DOHH2 (cell line): ENCODE data around the gene TEX48.

Source experiments
- H3F3A ChIP-seq: fragments of 200-600 bp; sonication (generic), shearing (Covaris generic); 2 replicates; pipeline ENCODE4 v1.6.0; 2016; ENCODE audit warnings: antibody characterized with exemption, mild to moderate bottlenecking; ENCODE audit not compliant: control insufficient read depth, insufficient read depth
- H3K27ac ChIP-seq: fragments of 200-600 bp; sonication (generic); 2 replicates; pipeline ENCODE4 v1.5.1; 2014; ENCODE audit warnings: low read depth, mild to moderate bottlenecking, low read length, moderate library complexity
- H3K27me3 ChIP-seq: fragments of 200-600 bp; sonication (generic); 2 replicates; pipeline ENCODE4 v1.6.1; 2014; ENCODE audit warnings: mild to moderate bottlenecking, low read length, mixed read lengths; ENCODE audit not compliant: control insufficient read depth
- H3K36me3 ChIP-seq: fragments of 200-600 bp; sonication (generic); 2 replicates; pipeline ENCODE4 v1.6.1; 2014; ENCODE audit warnings: mild to moderate bottlenecking, low read length, moderate library complexity, mixed read lengths; ENCODE audit not compliant: control insufficient read depth
- H3K4me1 ChIP-seq: fragments of 200-600 bp; sonication (generic); 2 replicates; pipeline ENCODE4 v1.6.1; 2014; ENCODE audit warnings: mild to moderate bottlenecking, low read length, mixed read lengths; ENCODE audit not compliant: control insufficient read depth
- H3K4me2 ChIP-seq: fragments of 200-600 bp; sonication (generic); 2 replicates; pipeline ENCODE4 v1.6.0; 2014; ENCODE audit warnings: mild to moderate bottlenecking, low read length, moderate library complexity
- H3K4me3 ChIP-seq: fragments of 200-600 bp; sonication (generic); 2 replicates; pipeline ENCODE4 v1.5.1; 2014; ENCODE audit warnings: mild to moderate bottlenecking, low read length, mixed read lengths
- H3K79me2 ChIP-seq: fragments of 200-600 bp; sonication (generic); 2 replicates; pipeline ENCODE4 v1.6.1; 2014; ENCODE audit warnings: mild to moderate bottlenecking, low read length, mixed read lengths; ENCODE audit not compliant: control insufficient read depth
- H3K9me2 ChIP-seq: fragments of 200-600 bp; sonication (generic); replicated peaks from 2 replicates; pipeline ENCODE4 v1.6.1; 2014; ENCODE audit warnings: mild to moderate bottlenecking, low read length, mixed read lengths; ENCODE audit not compliant: control insufficient read depth
- H3K9me3 ChIP-seq: fragments of 200-600 bp; sonication (generic); 2 replicates; pipeline ENCODE4 v1.6.1; 2014; ENCODE audit warnings: antibody characterized with exemption, low read length, mixed read lengths; ENCODE audit not compliant: control insufficient read depth, insufficient read depth
- H4K20me1 ChIP-seq: fragments of 200-600 bp; sonication (generic); 2 replicates; pipeline ENCODE4 v1.6.0; 2014; ENCODE audit warnings: low read depth, mild to moderate bottlenecking, antibody characterized with exemption, low read length, moderate library complexity; ENCODE audit not compliant: control insufficient read depth, insufficient read depth
- CTCF ChIP-seq: fragments of 200-600 bp; sonication (generic); IDR thresholded peaks from one replicate; pipeline ENCODE4 v1.5.1; 2014; ENCODE audit warnings: antibody characterized with exemption, mild to moderate bottlenecking, low read depth, low read length; ENCODE audit not compliant: poor library complexity, severe bottlenecking
- EZH2phosphoT487 ChIP-seq: fragments of 200-600 bp; sonication (generic); IDR thresholded peaks from 2 replicates; pipeline ENCODE4 v1.6.1; 2017; ENCODE audit warnings: borderline replicate concordance, mild to moderate bottlenecking, antibody characterized with exemption, low read length, moderate library complexity, mixed read lengths

TEX48 gene

DNA sequence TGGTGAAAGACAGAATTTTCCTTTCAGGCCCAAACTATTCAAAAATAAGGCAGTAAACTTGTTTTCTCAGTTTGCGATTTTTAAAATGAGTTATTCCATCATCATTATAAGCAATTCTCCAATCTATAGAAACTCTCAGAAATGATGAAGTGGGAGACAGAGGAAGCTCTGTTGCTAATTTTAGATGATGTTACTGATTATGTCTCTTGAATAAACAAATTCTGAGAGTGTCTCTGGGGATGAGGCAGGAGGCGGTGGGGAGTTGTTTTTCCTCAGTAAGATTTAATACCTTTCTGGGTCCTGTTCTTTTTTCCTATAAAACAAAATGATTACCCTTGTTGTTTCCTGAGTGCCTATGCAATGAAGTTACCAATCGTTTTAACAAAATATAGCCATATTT, 43.9 kb upstream of the TEX48 start:
- no peaks in the 10 kb centered on the region for H4K20me1 ChIP-seq

DNA sequence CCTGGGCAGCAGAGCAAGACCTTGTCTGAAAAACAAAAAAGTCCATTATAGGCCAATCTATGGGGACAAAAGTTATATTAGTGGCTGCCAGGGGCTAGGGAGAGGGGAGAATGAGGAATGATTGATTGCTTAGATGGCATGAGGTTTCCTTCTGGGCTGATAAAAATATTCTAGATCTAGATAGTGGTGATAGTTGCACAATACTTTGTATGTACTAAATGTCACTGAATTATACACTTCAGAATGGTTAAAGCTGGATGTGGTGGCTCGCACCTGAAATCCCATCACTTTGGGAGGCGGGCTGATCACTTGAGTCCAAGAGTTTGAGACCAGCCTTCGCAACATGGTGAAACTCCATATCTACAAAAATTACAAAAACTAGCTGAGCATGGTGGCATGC, 42.8 kb upstream of the TEX48 start:
- H3F3A ChIP-seq = no peaks in the 10 kb centered on the region
- H3K9me2 ChIP-seq = no peaks in the 10 kb centered on the region
- H3K4me2 ChIP-seq = no peak overlapping the region
- H3K9me3 ChIP-seq = no peaks in the 10 kb centered on the region; the same call in 1 of the 2 replicates
- H3K4me3 ChIP-seq = no peak overlapping the region
- H3K27me3 ChIP-seq = no peaks in the 10 kb centered on the region
- peaks cover 28% of the 10 kb centered on the region for H3K4me1 ChIP-seq
- no peaks in the 10 kb centered on the region for H3K36me3 ChIP-seq
- H3K79me2 ChIP-seq = no peaks in the 10 kb centered on the region
- TF ChIP-seq EZH2phosphoT487 (no peak), CTCF (no peak)
- no peak overlapping the region for H3K27ac ChIP-seq
- H4K20me1 ChIP-seq = no peaks in the 10 kb centered on the region

More for the DNA sequence above, 43.9 kb upstream of the TEX48 start:
- Histone ChIP-seq H3F3A (no peaks in the 10 kb centered on the region), H3K9me2 (no peaks in the 10 kb centered on the region), H3K4me2 (peak overlapping the region; percentile 78), H3K79me2 (no peaks in the 10 kb centered on the region), H3K4me3 (peak overlapping the region; percentile 56), H3K9me3 (no peaks in the 10 kb centered on the region; the same call in 1 of the 2 replicates), H3K27ac (peak overlapping the region; percentile 35), H3K36me3 (no peaks in the 10 kb centered on the region), H3K4me1 (peaks cover 28% of the 10 kb centered on the region), H3K27me3 (no peaks in the 10 kb centered on the region)
- no peak for TF ChIP-seq CTCF
- no peak for TF ChIP-seq EZH2phosphoT487

DNA sequence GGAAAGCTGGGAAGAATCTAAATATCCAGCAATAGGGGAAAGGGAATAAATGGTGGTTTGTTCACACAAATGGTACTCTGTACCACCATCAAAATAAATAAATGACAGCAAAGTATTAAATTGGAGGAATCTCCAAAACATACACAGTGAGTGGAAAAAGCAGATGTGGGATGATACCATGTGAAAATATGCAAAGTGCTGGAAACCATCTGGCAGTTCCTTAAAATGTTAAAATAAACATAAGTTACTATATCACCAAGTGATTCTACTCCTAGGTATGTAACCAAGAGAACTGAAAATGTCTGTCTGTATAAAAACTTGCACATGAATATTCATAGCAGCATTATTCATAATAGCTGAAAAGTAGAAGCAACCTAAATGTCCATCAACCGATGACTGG, 41.9 kb upstream of the TEX48 start:
- no peak overlapping the region for H3K27ac ChIP-seq
- no peaks in the 10 kb centered on the region for H3K79me2 ChIP-seq
- H4K20me1 ChIP-seq = no peaks in the 10 kb centered on the region
- H3K9me3 ChIP-seq = no peaks in the 10 kb centered on the region; the same call in 1 of the 2 replicates
- H3K36me3 ChIP-seq = no peaks in the 10 kb centered on the region
- TF ChIP-seq EZH2phosphoT487 = no peak
- no peak for TF ChIP-seq CTCF
- H3F3A ChIP-seq = no peaks in the 10 kb centered on the region
- 0 out of 2 replicates have a peak, but pooled peaks cover 1% of the 10 kb centered on the region for H3K27me3 ChIP-seq
- no peak overlapping the region for H3K4me2 ChIP-seq
- no peak overlapping the region for H3K4me3 ChIP-seq
- peaks cover 28% of the 10 kb centered on the region for H3K4me1 ChIP-seq
- no peaks in the 10 kb centered on the region for H3K9me2 ChIP-seq
